Astrocyte (in vitro differentiated cells and primary cell): ENCODE data around the gene PFKFB2. TPM values are rescaled to one million over a fixed set of nuclear protein-coding genes. Genes with fewer than 3 reads are reported as not detected.

Source experiments
- DNase-seq: peaks from one replicate; pipeline ENCODE4 v3.0.0-alpha.2; 2010; ENCODE audit warnings: low read depth
- FAIRE-seq: peaks from 2 replicates; lab custom pipeline; 2011; peaks lifted over from hg19 to GRCh38; lab: Jason Lieb, UNC
- H2AFZ ChIP-seq: 2 replicates; pipeline ENCODE4 v1.6.0; 2012; ENCODE audit warnings: low read depth, low read length, inconsistent platforms
- H3K27ac ChIP-seq: 2 replicates; pipeline ENCODE4 v1.5.1; 2011; ENCODE audit warnings: low read depth, low read length, inconsistent platforms
- H3K27me3 ChIP-seq: 2 replicates; pipeline ENCODE4 v1.6.0; 2011; ENCODE audit warnings: low read length, inconsistent platforms; ENCODE audit not compliant: insufficient read depth
- H3K36me3 ChIP-seq: 2 replicates; pipeline ENCODE4 v1.5.1; 2011; ENCODE audit warnings: low read length, inconsistent platforms; ENCODE audit not compliant: insufficient read depth
- H3K4me1 ChIP-seq: 2 replicates; pipeline ENCODE4 v1.5.1; 2011; ENCODE audit warnings: low read length, inconsistent platforms; ENCODE audit not compliant: insufficient read depth
- H3K4me2 ChIP-seq: 2 replicates; pipeline ENCODE4 v1.6.0; 2012; ENCODE audit warnings: low read length, inconsistent platforms
- H3K4me3 ChIP-seq: 2 replicates; pipeline ENCODE4 v1.5.1; 2011; ENCODE audit warnings: low read depth, mild to moderate bottlenecking, low read length, inconsistent platforms; ENCODE audit not compliant: insufficient read depth
- H3K79me2 ChIP-seq: 2 replicates; pipeline ENCODE4 v1.6.0; 2012; ENCODE audit warnings: mild to moderate bottlenecking, low read length, inconsistent platforms; ENCODE audit not compliant: insufficient read depth
- H3K9ac ChIP-seq: 2 replicates; pipeline ENCODE4 v1.6.0; 2012; ENCODE audit warnings: mild to moderate bottlenecking, low read length, inconsistent platforms
- H3K9me3 ChIP-seq: 2 replicates; pipeline ENCODE4 v1.5.1; 2012; ENCODE audit warnings: low read depth, mild to moderate bottlenecking, low read length, inconsistent platforms; ENCODE audit not compliant: insufficient read depth
- H4K20me1 ChIP-seq: 2 replicates; pipeline ENCODE4 v1.6.0; 2012; ENCODE audit warnings: low read length, inconsistent platforms; ENCODE audit not compliant: insufficient read depth
- H3K27ac Mint-ChIP-seq: one replicate; pipeline ENCODE4 v1.8.0; 2021; ENCODE audit warnings: mild to moderate bottlenecking, mixed read lengths; ENCODE audit not compliant: unreplicated experiment
- H3K27me3 Mint-ChIP-seq: one replicate; pipeline ENCODE4 v1.8.0; 2021; ENCODE audit warnings: low read depth, mixed read lengths; ENCODE audit not compliant: unreplicated experiment
- H3K36me3 Mint-ChIP-seq: one replicate; pipeline ENCODE4 v1.8.0; 2021; ENCODE audit warnings: low read depth, mixed read lengths; ENCODE audit not compliant: unreplicated experiment
- H3K4me1 Mint-ChIP-seq: one replicate; pipeline ENCODE4 v1.8.0; 2021; ENCODE audit warnings: low read depth, mixed read lengths; ENCODE audit not compliant: unreplicated experiment
- H3K4me3 Mint-ChIP-seq: one replicate; pipeline ENCODE4 v1.8.0; 2021; ENCODE audit warnings: mild to moderate bottlenecking, moderate library complexity, mixed read lengths; ENCODE audit not compliant: unreplicated experiment
- H3K9me3 Mint-ChIP-seq: one replicate; pipeline ENCODE4 v1.8.0; 2021; ENCODE audit warnings: mild to moderate bottlenecking, mixed read lengths; ENCODE audit not compliant: unreplicated experiment
- EZH2 ChIP-seq: IDR thresholded peaks from 2 replicates; pipeline ENCODE4 v1.6.1; 2012; ENCODE audit warnings: mild to moderate bottlenecking, low read length, inconsistent platforms; ENCODE audit not compliant: insufficient read depth
- total RNA-seq: library from RNA; stranded (reverse); gene quantifications from 2 replicates; pipeline ENCODE4 v1.2.1, GENCODE V29; 2021
- TF ChIP-seq, protein P1 (sequence below): IDR thresholded peaks from 2 replicates; pipeline ENCODE4 v1.5.1; 2011; ENCODE audit warnings: low read depth, mild to moderate bottlenecking, inconsistent platforms, low read length, moderate library complexity; ENCODE audit not compliant: insufficient read depth

Gene PFKFB2
- total RNA-seq, 1 donor from 2014 or later: 6.2 TPM

DNA sequence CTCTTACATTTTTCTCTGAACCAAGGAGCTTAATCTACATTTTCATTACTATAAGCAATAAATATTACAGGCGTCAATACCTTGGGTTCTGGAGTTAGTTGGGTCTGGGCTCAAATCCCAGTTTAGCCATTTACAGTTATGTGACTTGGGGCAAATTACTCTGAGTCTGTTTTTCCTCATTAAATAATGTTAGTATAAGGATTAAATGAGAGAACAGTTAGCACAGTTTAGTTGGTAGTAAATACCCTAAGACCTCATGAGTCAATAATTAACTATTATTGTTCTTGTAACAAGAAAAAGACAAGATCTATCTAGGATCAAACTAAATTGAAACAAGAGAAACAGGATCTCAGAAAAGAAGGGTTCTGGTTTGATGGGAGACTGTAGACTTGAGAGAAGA lies 25.2 kb upstream of the PFKFB2 start:
- Mint-ChIP-seq H3K4me3 (no peak overlapping the region), H3K27ac (no peak overlapping the region), H3K9me3 (no peaks in the 10 kb centered on the region), H3K4me1 (peaks cover 33% of the 10 kb centered on the region), H3K36me3 (no peaks in the 10 kb centered on the region), H3K27me3 (no peaks in the 10 kb centered on the region)
- H3K36me3 ChIP-seq: no peaks in the 10 kb centered on the region
- no peak overlapping the region for H3K9ac ChIP-seq
- no peak for TF ChIP-seq EZH2
- TF ChIP-seq, protein P1, sequence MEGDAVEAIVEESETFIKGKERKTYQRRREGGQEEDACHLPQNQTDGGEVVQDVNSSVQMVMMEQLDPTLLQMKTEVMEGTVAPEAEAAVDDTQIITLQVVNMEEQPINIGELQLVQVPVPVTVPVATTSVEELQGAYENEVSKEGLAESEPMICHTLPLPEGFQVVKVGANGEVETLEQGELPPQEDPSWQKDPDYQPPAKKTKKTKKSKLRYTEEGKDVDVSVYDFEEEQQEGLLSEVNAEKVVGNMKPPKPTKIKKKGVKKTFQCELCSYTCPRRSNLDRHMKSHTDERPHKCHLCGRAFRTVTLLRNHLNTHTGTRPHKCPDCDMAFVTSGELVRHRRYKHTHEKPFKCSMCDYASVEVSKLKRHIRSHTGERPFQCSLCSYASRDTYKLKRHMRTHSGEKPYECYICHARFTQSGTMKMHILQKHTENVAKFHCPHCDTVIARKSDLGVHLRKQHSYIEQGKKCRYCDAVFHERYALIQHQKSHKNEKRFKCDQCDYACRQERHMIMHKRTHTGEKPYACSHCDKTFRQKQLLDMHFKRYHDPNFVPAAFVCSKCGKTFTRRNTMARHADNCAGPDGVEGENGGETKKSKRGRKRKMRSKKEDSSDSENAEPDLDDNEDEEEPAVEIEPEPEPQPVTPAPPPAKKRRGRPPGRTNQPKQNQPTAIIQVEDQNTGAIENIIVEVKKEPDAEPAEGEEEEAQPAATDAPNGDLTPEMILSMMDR: no peak
- DNase-seq (no peak), FAIRE-seq (no peak)
- H3K27ac ChIP-seq: no peak overlapping the region
- no peaks in the 10 kb centered on the region for H4K20me1 ChIP-seq
- H3K4me2 ChIP-seq: no peak overlapping the region
- no peaks in the 10 kb centered on the region for H3K27me3 ChIP-seq
- no peaks in the 10 kb centered on the region for H3K9me3 ChIP-seq
- no peak overlapping the region for H3K4me3 ChIP-seq
- no peak overlapping the region for H2AFZ ChIP-seq
- H3K79me2 ChIP-seq: no peaks in the 10 kb centered on the region
- H3K4me1 ChIP-seq: peaks cover 35% of the 10 kb centered on the region

DNA sequence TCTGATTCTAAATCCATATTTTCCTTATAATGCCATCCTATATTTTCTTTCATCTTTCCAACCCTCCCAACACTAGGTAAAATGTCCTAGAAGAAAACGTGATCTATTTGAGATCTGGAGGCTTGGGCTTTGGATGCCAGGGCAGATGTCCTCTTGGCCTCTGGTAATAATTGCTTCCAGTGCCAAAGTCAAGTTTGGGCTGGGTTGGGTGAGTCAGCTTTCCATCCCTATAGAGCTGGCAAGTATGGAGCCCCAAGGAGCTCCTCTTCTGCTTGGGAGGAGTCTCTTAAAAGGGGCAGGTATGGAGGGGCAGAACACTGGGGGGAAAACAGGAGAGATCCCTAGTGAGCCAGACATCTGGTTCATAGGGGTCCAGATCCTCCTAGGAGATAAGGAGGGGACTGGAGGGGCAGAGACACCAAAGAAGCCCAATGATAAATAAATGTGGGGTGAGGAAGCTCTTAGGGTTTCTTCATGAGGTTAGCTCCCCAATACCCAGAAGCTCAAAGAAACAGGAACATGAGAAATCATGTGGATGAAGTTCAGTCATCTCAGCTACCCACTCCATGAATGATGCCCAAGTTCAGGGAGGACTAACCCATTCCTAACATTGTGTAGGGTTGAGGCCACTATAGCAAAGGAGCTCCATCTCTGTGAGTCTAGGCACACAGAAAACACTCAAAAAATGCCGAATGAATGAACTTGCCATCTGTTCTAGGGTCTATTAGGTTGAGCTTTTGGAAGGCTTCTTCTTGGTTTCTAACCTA lies 24.0 kb upstream of the PFKFB2 start:
- no peak for TF ChIP-seq EZH2
- TF ChIP-seq, protein P1: no peak
- peaks cover 31% of the 10 kb centered on the region for H3K4me1 Mint-ChIP-seq
- no peak for DNase-seq
- Histone ChIP-seq H3K36me3 (no peaks in the 10 kb centered on the region), H3K4me3 (no peak overlapping the region), H3K27me3 (no peaks in the 10 kb centered on the region), H4K20me1 (no peaks in the 10 kb centered on the region), H3K79me2 (no peaks in the 10 kb centered on the region), H2AFZ (no peak overlapping the region), H3K9ac (no peak overlapping the region), H3K27ac (no peak overlapping the region), H3K4me2 (no peak overlapping the region), H3K4me1 (peaks cover 33% of the 10 kb centered on the region), H3K9me3 (no peaks in the 10 kb centered on the region)
- H3K27ac Mint-ChIP-seq: no peak overlapping the region
- no peaks in the 10 kb centered on the region for H3K27me3 Mint-ChIP-seq
- no peaks in the 10 kb centered on the region for H3K9me3 Mint-ChIP-seq
- FAIRE-seq: no peak
- H3K4me3 Mint-ChIP-seq: no peak overlapping the region
- no peaks in the 10 kb centered on the region for H3K36me3 Mint-ChIP-seq
